ENCODE results near the gene CHCHD10. TPM values are rescaled to one million over a fixed set of nuclear protein-coding genes. Genes with fewer than 3 reads are reported as not detected.
A peak's percentile ranks its signal among the peaks of the same experiment; 100 is the strongest.

CHCHD10 gene
- total and polyA plus RNA-seq, 11 donors = 374 to 2,069 (median 944) TPM

DNA sequence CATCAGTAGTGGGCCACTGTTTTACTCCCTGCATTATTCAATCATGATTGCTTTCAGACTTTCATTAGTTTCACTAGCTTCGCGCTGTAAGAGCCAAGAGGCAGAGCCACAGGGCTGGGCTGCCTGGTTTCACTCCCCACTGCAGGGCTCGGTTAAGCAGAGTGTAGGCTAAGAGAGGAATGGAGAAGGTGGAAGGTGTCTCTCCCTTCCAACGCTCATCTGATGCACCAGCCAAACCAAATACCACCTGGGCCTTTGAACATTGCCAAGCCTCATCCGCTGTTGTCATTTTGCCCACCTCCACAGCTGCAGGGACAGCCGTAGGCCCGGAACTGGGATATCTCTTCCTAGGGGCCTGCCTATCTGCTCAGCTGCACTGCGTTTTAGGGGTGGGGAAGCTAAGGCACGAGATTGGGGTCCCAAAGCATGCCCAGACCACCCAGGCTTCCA, 18.5 kb upstream of the CHCHD10 start:
- peaks cover 0 to 9% (median 0%) of the 10 kb centered on the region in 9 donors for H3K36me3 ChIP-seq
- ATAC-seq (peak; percentile 7 to 39 (median 24)), DNase-seq (no peak)
- WGBS, 4 donors = 32 to 49% (median 44%) methylated on average over 9 of the region's 9 CpGs
- H3K9me3 ChIP-seq = no peaks in the 10 kb centered on the region
- H3K27ac ChIP-seq = peak overlapping the region; percentile 91 to 100 (median 100)
- TF ChIP-seq, protein P1, sequence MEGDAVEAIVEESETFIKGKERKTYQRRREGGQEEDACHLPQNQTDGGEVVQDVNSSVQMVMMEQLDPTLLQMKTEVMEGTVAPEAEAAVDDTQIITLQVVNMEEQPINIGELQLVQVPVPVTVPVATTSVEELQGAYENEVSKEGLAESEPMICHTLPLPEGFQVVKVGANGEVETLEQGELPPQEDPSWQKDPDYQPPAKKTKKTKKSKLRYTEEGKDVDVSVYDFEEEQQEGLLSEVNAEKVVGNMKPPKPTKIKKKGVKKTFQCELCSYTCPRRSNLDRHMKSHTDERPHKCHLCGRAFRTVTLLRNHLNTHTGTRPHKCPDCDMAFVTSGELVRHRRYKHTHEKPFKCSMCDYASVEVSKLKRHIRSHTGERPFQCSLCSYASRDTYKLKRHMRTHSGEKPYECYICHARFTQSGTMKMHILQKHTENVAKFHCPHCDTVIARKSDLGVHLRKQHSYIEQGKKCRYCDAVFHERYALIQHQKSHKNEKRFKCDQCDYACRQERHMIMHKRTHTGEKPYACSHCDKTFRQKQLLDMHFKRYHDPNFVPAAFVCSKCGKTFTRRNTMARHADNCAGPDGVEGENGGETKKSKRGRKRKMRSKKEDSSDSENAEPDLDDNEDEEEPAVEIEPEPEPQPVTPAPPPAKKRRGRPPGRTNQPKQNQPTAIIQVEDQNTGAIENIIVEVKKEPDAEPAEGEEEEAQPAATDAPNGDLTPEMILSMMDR (IDR thresholded peaks at IDR 0.05) = no peak
- TF ChIP-seq POLR2A (IDR thresholded peaks at IDR 0.05) = no peak
- H3K4me3 ChIP-seq = peak overlapping the region in 11 of 12 donors; percentile 9 to 100 (median 92)
- H3K27me3 ChIP-seq = no peaks in the 10 kb centered on the region
- intact Hi-C loops (cut with DNase I) = loop anchor here in 5 of 10 donors (2.0 to 5.0 kb wide), 4 partner anchors 13 to 61 kb away; partner anchors contain the start of genes DERL3 (in 1 of the 5) and MMP11 (in 1 of the 5)
- peaks cover 8 to 52% (median 41%) of the 10 kb centered on the region in 12 donors for H3K4me1 ChIP-seq

DNA sequence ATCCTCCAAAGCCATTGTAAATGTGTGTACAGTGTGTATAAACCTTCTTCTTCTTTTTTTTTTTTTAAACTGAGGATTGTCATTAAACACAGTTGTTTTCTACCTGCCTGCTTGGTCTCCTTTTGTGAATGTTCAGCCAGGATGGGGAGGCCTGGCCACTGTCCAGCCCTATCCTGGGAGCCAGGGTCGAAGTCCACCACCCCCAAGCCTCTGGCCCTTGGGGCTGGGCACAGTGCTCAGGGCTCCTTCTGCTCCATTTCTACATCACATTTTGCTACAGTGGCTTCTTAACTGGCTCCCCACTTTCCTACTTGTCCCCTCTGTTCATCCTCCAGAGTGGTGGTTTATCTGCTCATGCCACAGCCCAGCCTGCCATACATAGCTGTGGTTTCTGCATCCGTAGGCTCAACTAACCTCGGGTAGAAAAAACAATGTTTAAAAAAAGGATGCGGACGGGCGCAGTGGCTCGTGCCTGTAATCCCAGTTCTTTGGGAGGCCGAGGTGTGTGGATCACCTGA, 16.5 kb upstream of the CHCHD10 start:
- TF ChIP-seq POLR2A (IDR thresholded peaks at IDR 0.05) = no peak
- H3K27ac ChIP-seq = no peak overlapping the region
- WGBS, 4 donors = 86 to 90% (median 87%) methylated on average over 8 of the region's 8 CpGs
- intact Hi-C loops (cut with DNase I) = no loop called here
- DNase-seq = no peak
- H3K4me1 ChIP-seq = peaks cover 4 to 32% (median 26%) of the 10 kb centered on the region in 12 donors
- no peak for ATAC-seq
- peaks cover 0 to 7% (median 0%) of the 10 kb centered on the region in 9 donors for H3K36me3 ChIP-seq
- no peaks in the 10 kb centered on the region for H3K9me3 ChIP-seq
- no peaks in the 10 kb centered on the region for H3K27me3 ChIP-seq
- H3K4me3 ChIP-seq = no peak overlapping the region

DNA sequence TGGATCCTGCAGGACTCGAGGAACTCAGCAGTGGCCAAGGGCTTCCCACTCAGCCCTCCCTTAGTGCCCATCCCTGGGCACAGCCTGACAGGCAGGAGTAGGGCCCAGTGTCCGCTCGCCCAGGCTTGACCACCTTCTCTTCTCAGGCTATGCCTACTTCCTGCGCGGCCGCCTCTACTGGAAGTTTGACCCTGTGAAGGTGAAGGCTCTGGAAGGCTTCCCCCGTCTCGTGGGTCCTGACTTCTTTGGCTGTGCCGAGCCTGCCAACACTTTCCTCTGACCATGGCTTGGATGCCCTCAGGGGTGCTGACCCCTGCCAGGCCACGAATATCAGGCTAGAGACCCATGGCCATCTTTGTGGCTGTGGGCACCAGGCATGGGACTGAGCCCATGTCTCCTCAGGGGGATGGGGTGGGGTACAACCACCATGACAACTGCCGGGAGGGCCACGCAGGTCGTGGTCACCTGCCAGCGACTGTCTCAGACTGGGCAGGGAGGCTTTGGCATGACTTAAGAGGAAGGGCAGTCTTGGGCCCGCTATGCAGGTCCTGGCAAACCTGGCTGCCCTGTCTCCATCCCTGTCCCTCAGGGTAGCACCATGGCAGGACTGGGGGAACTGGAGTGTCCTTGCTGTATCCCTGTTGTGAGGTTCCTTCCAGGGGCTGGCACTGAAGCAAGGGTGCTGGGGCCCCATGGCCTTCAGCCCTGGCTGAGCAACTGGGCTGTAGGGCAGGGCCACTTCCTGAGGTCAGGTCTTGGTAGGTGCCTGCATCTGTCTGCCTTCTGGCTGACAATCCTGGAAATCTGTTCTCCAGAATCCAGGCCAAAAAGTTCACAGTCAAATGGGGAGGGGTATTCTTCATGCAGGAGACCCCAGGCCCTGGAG, 15.7 kb upstream of the CHCHD10 start:
- no peak for TF ChIP-seq POLR2A (IDR thresholded peaks at IDR 0.05)
- TF ChIP-seq, protein P1 (IDR thresholded peaks at IDR 0.05) = no peak
- no peak for DNase-seq
- intact Hi-C loops (cut with DNase I) = no loop called here
- H3K27me3 ChIP-seq = no peaks in the 10 kb centered on the region
- peaks cover 0 to 7% (median 0%) of the 10 kb centered on the region in 9 donors for H3K36me3 ChIP-seq
- no peak overlapping the region for H3K4me3 ChIP-seq
- no peaks in the 10 kb centered on the region for H3K9me3 ChIP-seq
- 79 to 87% (median 86%) methylated on average over 12 to 15 of the region's 15 CpGs for WGBS, 4 donors
- ATAC-seq = no peak
- no peak overlapping the region for H3K27ac ChIP-seq
- peaks cover 4 to 25% (median 18%) of the 10 kb centered on the region in 12 donors for H3K4me1 ChIP-seq

DNA sequence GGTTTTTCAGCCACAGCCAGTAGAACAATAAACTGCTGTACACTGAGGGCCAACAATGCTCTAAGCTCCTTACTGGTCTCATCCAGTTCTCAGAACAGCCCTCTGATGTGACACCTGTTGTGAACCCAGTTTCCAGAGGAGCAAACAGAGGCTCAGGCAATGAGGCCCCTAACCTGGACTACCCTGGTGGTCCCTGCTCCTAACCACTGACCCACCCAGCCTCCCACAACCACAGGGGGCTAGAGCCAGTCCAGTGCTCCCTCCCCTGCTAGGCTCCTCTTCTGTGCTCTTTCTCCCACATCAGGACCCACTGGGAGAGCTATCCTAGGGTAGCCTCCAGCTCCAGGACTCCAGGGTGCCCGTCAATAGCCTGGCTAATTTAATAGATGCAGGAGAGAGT, 14.9 kb upstream of the CHCHD10 start:
- Histone ChIP-seq H3K4me3 (no peak overlapping the region), H3K27me3 (no peaks in the 10 kb centered on the region), H3K4me1 (peaks cover 0 to 20% (median 11%) of the 10 kb centered on the region in 12 donors), H3K36me3 (peaks cover 0 to 7% (median 0%) of the 10 kb centered on the region in 9 donors), H3K9me3 (no peaks in the 10 kb centered on the region), H3K27ac (no peak overlapping the region)
- DNase-seq (no peak), ATAC-seq (no peak)
- 96 to 100% (median 99%) methylated on average over 1 of the region's 1 CpG for WGBS, 4 donors
- intact Hi-C loops (cut with DNase I) = no loop called here
- TF ChIP-seq, protein P1 (IDR thresholded peaks at IDR 0.05) = no peak
- TF ChIP-seq POLR2A (IDR thresholded peaks at IDR 0.05) = no peak

Data from heart left ventricle (tissue), 16 donors.